ENCODE data around the gene MOB4.

The MOB4 gene

DNA sequence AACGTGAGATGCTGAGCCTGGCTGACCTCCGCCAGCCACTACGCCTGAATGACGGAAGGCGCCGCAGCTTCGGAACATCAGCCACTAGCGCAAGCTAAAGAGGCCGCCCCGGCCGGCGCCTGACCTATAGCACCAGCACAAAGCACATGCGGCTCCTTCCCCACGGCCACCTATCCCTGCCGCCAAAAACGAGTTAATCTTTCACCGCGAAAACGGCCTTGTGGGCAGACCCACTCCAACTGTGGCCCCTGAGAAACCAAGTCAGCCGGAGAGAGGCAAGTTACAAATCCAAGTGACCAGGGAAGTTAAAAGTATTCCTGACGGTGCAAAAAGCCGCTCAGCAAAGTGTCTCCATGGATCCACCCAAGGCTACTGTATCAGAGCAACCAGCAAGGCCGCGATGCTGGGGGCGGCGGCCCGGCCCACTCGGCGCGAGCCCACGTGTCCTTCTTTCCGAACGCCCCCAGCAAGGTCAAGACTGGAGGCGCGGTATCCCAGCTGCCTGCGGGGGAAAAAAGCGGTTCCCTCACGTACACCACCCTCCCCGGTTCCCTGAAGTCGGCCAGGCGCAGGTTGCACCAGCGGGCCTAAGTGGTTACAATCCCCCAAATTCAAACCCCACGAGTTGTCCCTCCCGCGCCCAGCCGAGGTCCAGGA is 16.8 kb upstream of the MOB4 start:
- peak overlapping the region; percentile 76 for H3K4me3 ChIP-seq (ENCODE audit: low read depth, low read length)
- DNase-seq (ENCODE audit: low read depth) = peak; percentile 73
- TF ChIP-seq, protein P1, sequence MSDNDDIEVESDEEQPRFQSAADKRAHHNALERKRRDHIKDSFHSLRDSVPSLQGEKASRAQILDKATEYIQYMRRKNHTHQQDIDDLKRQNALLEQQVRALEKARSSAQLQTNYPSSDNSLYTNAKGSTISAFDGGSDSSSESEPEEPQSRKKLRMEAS (IDR thresholded peaks at IDR 0.05; ENCODE audit: low read depth, low read length) = peak; percentile 32; the same call in 1 of the 2 replicates
- no peak for TF ChIP-seq POLR2A (IDR thresholded peaks at IDR 0.05; ENCODE audit: extremely low read depth, insufficient read length)

DNA sequence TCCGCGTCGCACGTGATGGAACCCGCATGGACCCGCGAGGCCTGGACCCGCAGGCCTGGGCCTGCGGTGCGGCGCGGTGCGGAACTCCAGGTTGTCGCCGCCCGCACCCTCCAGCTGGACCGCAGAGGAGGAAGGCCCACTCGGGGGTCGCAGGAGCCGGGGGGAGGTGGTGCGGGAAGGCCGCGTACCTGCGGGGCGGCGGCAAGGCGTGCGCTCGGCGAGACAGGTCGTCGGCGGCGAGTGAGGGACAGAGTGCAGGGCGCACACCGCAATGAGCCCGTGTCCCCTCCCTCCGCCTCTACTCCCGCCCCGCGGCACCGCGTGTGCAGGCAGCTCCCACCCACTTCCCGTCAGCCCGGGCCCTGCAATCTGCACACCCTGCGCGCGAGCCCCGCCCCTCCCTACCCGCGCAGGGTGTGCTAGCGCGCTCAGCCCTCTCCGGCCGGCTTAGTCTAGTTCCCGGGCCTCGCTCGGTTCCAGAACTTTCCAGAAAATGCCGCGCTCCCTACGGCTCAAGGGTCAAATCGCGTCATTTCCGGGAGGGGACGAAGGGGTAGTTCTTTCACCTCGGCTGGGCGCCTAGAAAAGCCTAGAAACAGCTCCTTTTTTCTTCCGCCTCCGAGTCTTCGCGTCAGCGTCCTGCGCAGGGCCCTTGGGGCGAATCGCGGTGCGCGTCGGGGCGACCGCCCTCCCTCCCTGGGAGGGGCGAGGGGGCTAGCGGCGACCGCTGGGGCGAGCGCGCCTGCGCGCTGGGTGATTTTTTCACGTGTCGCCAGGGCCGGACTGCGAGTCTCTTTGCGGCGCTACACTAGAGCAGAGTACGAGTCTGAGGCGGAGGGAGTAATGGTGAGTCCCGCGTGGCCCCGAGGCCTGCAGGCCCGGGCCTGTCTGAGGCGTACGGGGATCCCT is 16.0 kb upstream of the MOB4 start, which contains the start of the genes HSPD1 and HSPE1:
HSPD1 (minus strand) TSS at position 247 of the 909 bp plus-strand sequence. CDS start 992 bp downstream, outside the sequence.
HSPE1 (plus strand) TSS at position 786 of the 909 bp plus-strand sequence; CDS start at position 844, 58 bp downstream.
- peak within 1 kb of the TSS; percentile 99 for H3K4me3 ChIP-seq (ENCODE audit: low read depth, low read length)
- TF ChIP-seq, protein P1 (IDR thresholded peaks at IDR 0.05; ENCODE audit: low read depth, low read length) = peak; percentile 80
- TF ChIP-seq, protein P2, sequence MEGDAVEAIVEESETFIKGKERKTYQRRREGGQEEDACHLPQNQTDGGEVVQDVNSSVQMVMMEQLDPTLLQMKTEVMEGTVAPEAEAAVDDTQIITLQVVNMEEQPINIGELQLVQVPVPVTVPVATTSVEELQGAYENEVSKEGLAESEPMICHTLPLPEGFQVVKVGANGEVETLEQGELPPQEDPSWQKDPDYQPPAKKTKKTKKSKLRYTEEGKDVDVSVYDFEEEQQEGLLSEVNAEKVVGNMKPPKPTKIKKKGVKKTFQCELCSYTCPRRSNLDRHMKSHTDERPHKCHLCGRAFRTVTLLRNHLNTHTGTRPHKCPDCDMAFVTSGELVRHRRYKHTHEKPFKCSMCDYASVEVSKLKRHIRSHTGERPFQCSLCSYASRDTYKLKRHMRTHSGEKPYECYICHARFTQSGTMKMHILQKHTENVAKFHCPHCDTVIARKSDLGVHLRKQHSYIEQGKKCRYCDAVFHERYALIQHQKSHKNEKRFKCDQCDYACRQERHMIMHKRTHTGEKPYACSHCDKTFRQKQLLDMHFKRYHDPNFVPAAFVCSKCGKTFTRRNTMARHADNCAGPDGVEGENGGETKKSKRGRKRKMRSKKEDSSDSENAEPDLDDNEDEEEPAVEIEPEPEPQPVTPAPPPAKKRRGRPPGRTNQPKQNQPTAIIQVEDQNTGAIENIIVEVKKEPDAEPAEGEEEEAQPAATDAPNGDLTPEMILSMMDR (IDR thresholded peaks at IDR 0.05; ENCODE audit: low read depth, low read length) = no peak
- TF ChIP-seq POLR2A (IDR thresholded peaks at IDR 0.05; ENCODE audit: extremely low read depth, insufficient read length) (peak; percentile 95), MYC (IDR thresholded peaks at IDR 0.05; ENCODE audit: low read depth, low read length) (peak; percentile 87)
- peak; percentile 100 for DNase-seq (ENCODE audit: low read depth)

DNA sequence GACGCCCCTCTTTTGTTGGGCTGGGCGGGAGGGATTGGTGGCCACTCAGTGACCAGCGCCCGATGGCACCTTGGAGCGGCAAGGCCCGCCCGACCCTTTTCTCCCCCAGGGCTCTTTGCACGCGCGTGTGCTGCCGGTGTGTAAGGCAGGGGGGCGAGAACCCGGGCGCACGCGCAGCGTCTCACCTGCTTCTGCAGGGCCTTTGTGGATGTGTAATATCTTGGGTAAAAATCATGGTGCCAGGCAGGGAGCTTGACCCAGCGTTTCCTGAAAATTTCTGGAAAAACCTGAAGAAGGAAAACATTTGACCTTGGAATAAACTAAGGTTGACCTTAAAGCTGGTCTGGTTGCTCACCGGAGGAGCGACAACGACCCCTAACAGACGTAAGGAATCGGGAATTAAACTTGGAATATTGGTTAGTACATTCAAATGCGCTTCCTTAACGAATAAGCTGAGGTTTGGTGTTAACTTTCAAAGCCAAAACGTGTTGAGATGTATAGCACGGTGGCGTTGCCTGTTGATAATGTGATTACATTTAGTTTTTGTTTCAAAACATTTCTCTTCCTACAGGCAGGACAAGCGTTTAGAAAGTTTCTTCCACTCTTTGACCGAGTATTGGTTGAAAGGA is 15.2 kb upstream of the MOB4 start:
- no peak for DNase-seq (ENCODE audit: low read depth)

DNA sequence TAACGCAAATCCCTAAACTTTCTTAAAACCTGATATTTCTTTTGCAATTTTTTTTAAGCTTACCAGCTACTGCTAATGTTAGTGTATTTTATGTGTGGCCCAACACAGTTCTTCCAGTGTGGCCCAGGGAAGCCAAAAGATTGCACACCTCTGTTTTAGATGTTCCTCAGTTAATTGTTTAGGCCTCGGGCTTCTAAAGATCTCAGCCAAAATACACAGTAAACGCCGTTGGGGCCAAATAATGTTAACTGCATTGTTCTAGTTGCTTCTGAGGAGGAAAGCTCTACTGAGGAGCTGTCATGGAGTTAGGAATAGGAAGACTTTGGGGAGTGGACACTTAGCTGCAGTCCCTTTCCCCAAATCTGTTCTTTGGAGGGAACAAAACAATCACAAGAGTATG is 13.7 kb upstream of the MOB4 start:
- no peak for DNase-seq (ENCODE audit: low read depth)
- TF ChIP-seq, protein P1 (IDR thresholded peaks at IDR 0.05; ENCODE audit: low read depth, low read length) = no peak
- peak overlapping the region; percentile 99 for H3K4me3 ChIP-seq (ENCODE audit: low read depth, low read length)

More for the DNA sequence above, 15.2 kb upstream of the MOB4 start:
- TF ChIP-seq, protein P1 (IDR thresholded peaks at IDR 0.05; ENCODE audit: low read depth, low read length) = no peak
- TF ChIP-seq, protein P2 (IDR thresholded peaks at IDR 0.05; ENCODE audit: low read depth, low read length) = no peak
- TF ChIP-seq POLR2A (IDR thresholded peaks at IDR 0.05; ENCODE audit: extremely low read depth, insufficient read length) (no peak), MYC (IDR thresholded peaks at IDR 0.05; ENCODE audit: low read depth, low read length) (no peak)
- H3K4me3 ChIP-seq (ENCODE audit: low read depth, low read length) = peak overlapping the region; percentile 99

DNA sequence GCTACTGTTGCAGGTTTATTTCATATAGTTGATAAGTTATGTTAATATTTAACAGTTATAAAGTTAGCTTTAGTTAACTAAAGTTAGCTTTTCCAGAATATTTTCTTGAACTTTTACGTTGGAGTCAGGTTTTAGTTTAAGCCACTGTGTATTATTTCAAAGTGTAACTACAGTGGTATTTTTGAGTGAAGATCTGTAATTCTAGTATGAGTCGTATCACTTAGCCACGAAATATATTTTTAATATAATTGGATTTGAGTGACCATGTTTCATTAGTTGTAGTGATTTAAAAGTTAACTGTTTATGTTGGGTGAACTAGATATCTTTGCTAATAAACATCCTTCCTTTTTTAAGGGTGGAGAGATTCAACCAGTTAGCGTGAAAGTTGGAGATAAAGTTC is 13.2 kb upstream of the MOB4 start:
- no peak for DNase-seq (ENCODE audit: low read depth)
- TF ChIP-seq MYC (IDR thresholded peaks at IDR 0.05; ENCODE audit: low read depth, low read length) = no peak
- TF ChIP-seq POLR2A (IDR thresholded peaks at IDR 0.05; ENCODE audit: extremely low read depth, insufficient read length) = no peak
- TF ChIP-seq, protein P2 (IDR thresholded peaks at IDR 0.05; ENCODE audit: low read depth, low read length) = no peak
- TF ChIP-seq, protein P1 (IDR thresholded peaks at IDR 0.05; ENCODE audit: low read depth, low read length) = no peak
- H3K4me3 ChIP-seq (ENCODE audit: low read depth, low read length) = peak overlapping the region; percentile 99

DNA sequence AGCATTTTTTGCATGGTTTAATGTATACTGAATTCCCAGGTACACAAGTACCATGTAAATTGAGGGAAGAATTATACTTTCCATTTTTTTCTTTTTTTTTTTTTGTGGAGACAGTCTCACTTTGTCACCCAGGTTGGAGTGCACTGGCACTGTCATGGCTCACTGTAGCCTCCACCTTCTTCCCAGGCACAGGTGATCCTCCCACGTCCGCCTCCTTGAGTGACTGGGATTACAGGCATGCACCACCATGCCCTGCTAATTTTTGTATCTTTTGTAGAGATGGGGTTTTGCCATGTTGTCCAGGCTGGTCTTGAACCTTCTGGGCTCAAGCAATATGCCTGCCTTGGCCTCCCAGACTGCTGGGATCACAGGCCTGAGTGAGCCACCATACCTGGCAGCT is 11.9 kb upstream of the MOB4 start:
- DNase-seq (ENCODE audit: low read depth) = no peak

More for the DNA sequence above, 11.9 kb upstream of the MOB4 start:
- no peak for TF ChIP-seq MYC (IDR thresholded peaks at IDR 0.05; ENCODE audit: low read depth, low read length)
- TF ChIP-seq POLR2A (IDR thresholded peaks at IDR 0.05; ENCODE audit: extremely low read depth, insufficient read length) = no peak
- TF ChIP-seq, protein P1 (IDR thresholded peaks at IDR 0.05; ENCODE audit: low read depth, low read length) = no peak
- TF ChIP-seq, protein P2 (IDR thresholded peaks at IDR 0.05; ENCODE audit: low read depth, low read length) = no peak
- H3K4me3 ChIP-seq (ENCODE audit: low read depth, low read length) = peak overlapping the region; percentile 99
